Body of pancreas (tissue), 4 donors: ENCODE measurements around the gene DLG1.

ENCODE experiments used
- CTCF ChIP-seq, 7 experiments: fragments of 450-650 bp in 4 of 7; fragments of 200-600 bp in 3 of 7; sonication (generic) in 3 of 7; IDR thresholded peaks; one replicate each; pipeline ENCODE4 v1.5.1; 2016 to 2019; ENCODE audit warnings: antibody characterized with exemption in 7 of 7
- POLR2A ChIP-seq, 3 donors: fragments of 450-650 bp; IDR thresholded peaks; one replicate each; pipeline ENCODE4 v1.6.1; 2016; ENCODE audit warnings: antibody characterized with exemption in 3 of 3, mild to moderate bottlenecking in 2 of 3

GRCh38 chr3:197260491-197261163 is 37.8 kb downstream of the DLG1 start:
- TF ChIP-seq POLR2A (IDR thresholded peaks at IDR 0.05), result no peak
- TF ChIP-seq CTCF (IDR thresholded peaks at IDR 0.05), result no peak
